Measurements from ENCODE around the gene LMBRD1.

- TF ChIP-seq EP300 (IDR thresholded peaks at IDR 0.05; ENCODE audit: low read depth) (no peak), POLR2A (IDR thresholded peaks at IDR 0.05) (no peak), CTCF (IDR thresholded peaks at IDR 0.05) (no peak), POLR2AphosphoS5 (IDR thresholded peaks at IDR 0.05) (no peak)
Observed at GRCh38 chr6:69812746-69813427, 16.1 kb upstream of the LMBRD1 start.

All from transverse colon (tissue), 4 donors.